ENCODE data around the gene CD200. TPM values are rescaled to one million over a fixed set of nuclear protein-coding genes. Genes with fewer than 3 reads are reported as not detected.

Gene CD200
- total RNA-seq, 4 donors from 2014 or later = 15.6 to 31.8 (median 23.6) TPM

GRCh38 chr3:112355307-112355687 is 22.3 kb downstream of the CD200 start:
- Histone ChIP-seq H3K27ac (no peak overlapping the region), H3K4me1 (no peaks in the 10 kb centered on the region), H3K27me3 (no peaks in the 10 kb centered on the region), H3K9me3 (no peaks in the 10 kb centered on the region), H3K4me3 (no peak overlapping the region), H3K36me3 (no peaks in the 10 kb centered on the region)
- no peak for DNase-seq
- TF ChIP-seq CTCF (IDR thresholded peaks at IDR 0.05) (no peak), POLR2A (IDR thresholded peaks at IDR 0.05) (no peak)
- intact Hi-C loops (cut with DNase I; ENCODE audit: low total_unique reads) = no loop called here

- no peaks in the 10 kb centered on the region for H3K4me1 ChIP-seq
- no peaks in the 10 kb centered on the region for H3K9me3 ChIP-seq
- peak overlapping the region; percentile 62 to 84 for H3K27ac ChIP-seq
- DNase-seq = peak in 1 of 2 donors; percentile 19
- TF ChIP-seq POLR2A (IDR thresholded peaks at IDR 0.05) = no peak
- TF ChIP-seq CTCF (IDR thresholded peaks at IDR 0.05) = no peak
- H3K4me3 ChIP-seq = peak overlapping the region in 1 of 2 donors; percentile 14
- intact Hi-C loops (cut with DNase I; ENCODE audit: low total_unique reads) = no loop called here
- H3K27me3 ChIP-seq = no peaks in the 10 kb centered on the region
- no peaks in the 10 kb centered on the region for H3K36me3 ChIP-seq
Measured at GRCh38 chr3:112357930-112358780, 25.2 kb downstream of the CD200 start.

- Histone ChIP-seq H3K4me1 (no peaks in the 10 kb centered on the region), H3K27ac (peak overlapping the region; percentile 62 to 84), H3K36me3 (no peaks in the 10 kb centered on the region), H3K27me3 (no peaks in the 10 kb centered on the region), H3K9me3 (no peaks in the 10 kb centered on the region), H3K4me3 (no peak overlapping the region)
- intact Hi-C loops (cut with DNase I; ENCODE audit: low total_unique reads) = no loop called here
- DNase-seq = peak in 1 of 2 donors; percentile 34
- no peak for TF ChIP-seq POLR2A (IDR thresholded peaks at IDR 0.05)
- TF ChIP-seq CTCF (IDR thresholded peaks at IDR 0.05) = no peak
Measured at GRCh38 chr3:112360561-112360960, 27.6 kb downstream of the CD200 start.

- H3K36me3 ChIP-seq = no peaks in the 10 kb centered on the region
- peak overlapping the region; percentile 24 to 84 for H3K27ac ChIP-seq
- no peak overlapping the region for H3K4me3 ChIP-seq
- H3K27me3 ChIP-seq = no peaks in the 10 kb centered on the region
- DNase-seq = no peak
- TF ChIP-seq CTCF (IDR thresholded peaks at IDR 0.05) = no peak
- TF ChIP-seq POLR2A (IDR thresholded peaks at IDR 0.05) = no peak
- no peaks in the 10 kb centered on the region for H3K9me3 ChIP-seq
- intact Hi-C loops (cut with DNase I; ENCODE audit: low total_unique reads) = no loop called here
- H3K4me1 ChIP-seq = no peaks in the 10 kb centered on the region
Measured at GRCh38 chr3:112362221-112362620, 29.3 kb downstream of the CD200 start.

- no peaks in the 10 kb centered on the region for H3K4me1 ChIP-seq
- H3K27me3 ChIP-seq = no peaks in the 10 kb centered on the region
- intact Hi-C loops (cut with DNase I; ENCODE audit: low total_unique reads) = no loop called here
- no peaks in the 10 kb centered on the region for H3K36me3 ChIP-seq
- H3K4me3 ChIP-seq = no peak overlapping the region
- H3K9me3 ChIP-seq = no peaks in the 10 kb centered on the region
- H3K27ac ChIP-seq = peak overlapping the region; percentile 32 to 77
- TF ChIP-seq CTCF (IDR thresholded peaks at IDR 0.05) = no peak
- no peak for DNase-seq
Measured at GRCh38 chr3:112364291-112364690, 31.3 kb downstream of the CD200 start.

All from uterus (tissue), 4 donors.